ENCODE measurements around the gene CTBP1. TPM values are rescaled to one million over a fixed set of nuclear protein-coding genes. Genes with fewer than 3 reads are reported as not detected.

The CTBP1 gene
- total and polyA plus RNA-seq, 2 donors from 2014 or later: 96.1 to 170 TPM

DNA sequence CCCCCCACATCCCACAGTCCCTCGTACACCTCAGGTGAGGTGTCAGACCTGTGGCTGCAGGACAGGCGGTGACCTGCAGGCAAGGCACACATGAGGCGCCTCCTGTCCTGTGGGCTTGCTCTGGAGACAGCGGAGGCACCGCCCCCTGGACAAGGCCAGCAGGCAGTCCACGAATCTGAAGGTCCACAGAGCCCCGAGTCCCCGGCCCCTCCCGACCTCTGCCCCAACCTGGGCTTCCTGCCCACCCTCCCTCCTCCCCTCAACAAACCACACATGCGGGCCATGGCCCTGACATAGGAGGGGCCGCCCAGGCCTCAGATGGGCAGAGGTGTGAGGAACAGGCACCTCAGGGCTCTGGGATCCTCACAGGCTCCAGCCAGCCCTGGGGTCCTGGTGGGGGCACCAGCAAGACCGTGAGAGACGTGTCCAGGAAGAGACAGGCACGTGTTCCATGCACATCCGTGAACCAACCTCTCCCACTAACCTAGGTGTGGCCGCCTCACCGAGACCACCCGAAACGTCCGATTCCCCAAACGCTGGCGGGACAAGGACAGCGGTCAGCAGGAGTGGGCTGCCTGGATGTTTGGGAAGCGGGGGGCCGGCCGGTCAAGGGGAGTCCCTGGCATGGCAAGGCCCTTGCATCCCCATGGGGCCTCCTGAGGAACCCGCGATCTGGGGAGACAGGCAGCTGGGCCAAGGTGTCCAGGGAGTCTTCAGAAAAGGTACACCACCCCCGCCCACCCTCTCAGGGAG, 25.8 kb downstream of the CTBP1 start:
- TF ChIP-seq, protein P1, sequence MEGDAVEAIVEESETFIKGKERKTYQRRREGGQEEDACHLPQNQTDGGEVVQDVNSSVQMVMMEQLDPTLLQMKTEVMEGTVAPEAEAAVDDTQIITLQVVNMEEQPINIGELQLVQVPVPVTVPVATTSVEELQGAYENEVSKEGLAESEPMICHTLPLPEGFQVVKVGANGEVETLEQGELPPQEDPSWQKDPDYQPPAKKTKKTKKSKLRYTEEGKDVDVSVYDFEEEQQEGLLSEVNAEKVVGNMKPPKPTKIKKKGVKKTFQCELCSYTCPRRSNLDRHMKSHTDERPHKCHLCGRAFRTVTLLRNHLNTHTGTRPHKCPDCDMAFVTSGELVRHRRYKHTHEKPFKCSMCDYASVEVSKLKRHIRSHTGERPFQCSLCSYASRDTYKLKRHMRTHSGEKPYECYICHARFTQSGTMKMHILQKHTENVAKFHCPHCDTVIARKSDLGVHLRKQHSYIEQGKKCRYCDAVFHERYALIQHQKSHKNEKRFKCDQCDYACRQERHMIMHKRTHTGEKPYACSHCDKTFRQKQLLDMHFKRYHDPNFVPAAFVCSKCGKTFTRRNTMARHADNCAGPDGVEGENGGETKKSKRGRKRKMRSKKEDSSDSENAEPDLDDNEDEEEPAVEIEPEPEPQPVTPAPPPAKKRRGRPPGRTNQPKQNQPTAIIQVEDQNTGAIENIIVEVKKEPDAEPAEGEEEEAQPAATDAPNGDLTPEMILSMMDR (IDR thresholded peaks at IDR 0.05; ENCODE audit: borderline replicate concordance, extremely low read depth, insufficient read depth): no peak
- FAIRE-seq (no peak), DNase-seq (no peak)
- H3K9me3 ChIP-seq (ENCODE audit: control insufficient read depth in 2 of 3, insufficient read depth in 1 of 3, low read length in 3 of 3): no peaks in the 10 kb centered on the region
- peaks cover 0 to 8% (median 0%) of the 10 kb centered on the region in 3 donors for H3K4me1 ChIP-seq (ENCODE audit: control insufficient read depth in 2 of 3, insufficient read depth in 2 of 3, low read depth in 1 of 3, low read length in 3 of 3)
- H3K4me3 ChIP-seq (ENCODE audit: low read length in 3 of 3): no peak overlapping the region
- H3K36me3 ChIP-seq (ENCODE audit: control insufficient read depth in 2 of 3, insufficient read depth in 3 of 3, low read length in 3 of 3): peaks cover 19 to 38% (median 23%) of the 10 kb centered on the region in 3 donors
- intact Hi-C loops (cut with DNase I): no loop called here
- H3K27me3 ChIP-seq (ENCODE audit: control insufficient read depth, insufficient read depth, low read length): no peaks in the 10 kb centered on the region
- H3K27ac ChIP-seq (ENCODE audit: low read depth in 2 of 2, low read length in 2 of 2): no peak overlapping the region
- no peak overlapping the region for H3K9ac ChIP-seq (ENCODE audit: low read length in 3 of 3)

DNA sequence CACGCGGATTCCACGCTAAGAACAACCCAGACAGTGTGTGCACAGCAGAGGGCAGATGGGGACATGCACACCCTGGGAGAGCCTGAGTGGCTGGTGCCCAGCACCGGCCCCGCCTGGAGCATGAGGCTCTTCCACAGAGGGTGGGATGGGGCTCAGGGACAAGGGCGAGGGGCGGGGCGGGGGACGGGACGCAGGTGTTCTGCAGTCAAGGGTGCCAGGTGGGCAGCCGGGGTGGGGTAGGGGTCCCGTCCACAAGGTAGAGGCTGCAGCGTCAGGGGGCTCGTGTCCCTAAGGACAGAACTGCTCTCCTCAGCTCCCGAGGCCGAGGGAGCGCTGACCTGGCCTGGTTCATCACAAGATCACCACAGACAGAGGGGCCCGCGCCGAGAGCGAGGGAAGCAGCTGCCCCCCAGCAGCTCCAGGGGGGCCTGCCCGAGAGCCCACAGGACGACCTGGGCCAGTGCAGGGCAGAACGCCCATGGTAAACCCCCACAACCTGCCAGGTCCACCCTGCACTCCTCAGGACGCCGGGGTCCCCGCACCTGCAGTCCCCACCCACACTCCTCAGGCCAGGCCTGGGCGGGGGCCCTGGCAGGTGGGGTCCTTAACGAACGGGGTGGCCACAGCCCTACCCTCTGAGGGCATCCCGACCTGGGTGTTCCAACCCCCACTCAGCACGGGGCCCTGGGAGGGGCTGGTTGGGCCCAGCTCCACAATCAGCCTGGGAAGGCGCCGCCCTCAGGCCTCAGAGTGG, 26.7 kb downstream of the CTBP1 start:
- Histone ChIP-seq H3K27me3 (ENCODE audit: control insufficient read depth, insufficient read depth, low read length) (no peaks in the 10 kb centered on the region), H3K9ac (ENCODE audit: low read length in 3 of 3) (no peak overlapping the region), H3K4me3 (ENCODE audit: low read length in 3 of 3) (no peak overlapping the region), H3K9me3 (ENCODE audit: control insufficient read depth in 2 of 3, insufficient read depth in 1 of 3, low read length in 3 of 3) (no peaks in the 10 kb centered on the region), H3K27ac (ENCODE audit: low read depth in 2 of 2, low read length in 2 of 2) (no peak overlapping the region), H3K4me1 (ENCODE audit: control insufficient read depth in 2 of 3, insufficient read depth in 2 of 3, low read depth in 1 of 3, low read length in 3 of 3) (peaks cover 0 to 11% (median 0%) of the 10 kb centered on the region in 3 donors), H3K36me3 (ENCODE audit: control insufficient read depth in 2 of 3, insufficient read depth in 3 of 3, low read length in 3 of 3) (peaks cover 14 to 33% (median 16%) of the 10 kb centered on the region in 3 donors)
- DNase-seq: no peak
- TF ChIP-seq, protein P1 (IDR thresholded peaks at IDR 0.05; ENCODE audit: borderline replicate concordance, extremely low read depth, insufficient read depth): no peak
- intact Hi-C loops (cut with DNase I): no loop called here
- FAIRE-seq: no peak

DNA sequence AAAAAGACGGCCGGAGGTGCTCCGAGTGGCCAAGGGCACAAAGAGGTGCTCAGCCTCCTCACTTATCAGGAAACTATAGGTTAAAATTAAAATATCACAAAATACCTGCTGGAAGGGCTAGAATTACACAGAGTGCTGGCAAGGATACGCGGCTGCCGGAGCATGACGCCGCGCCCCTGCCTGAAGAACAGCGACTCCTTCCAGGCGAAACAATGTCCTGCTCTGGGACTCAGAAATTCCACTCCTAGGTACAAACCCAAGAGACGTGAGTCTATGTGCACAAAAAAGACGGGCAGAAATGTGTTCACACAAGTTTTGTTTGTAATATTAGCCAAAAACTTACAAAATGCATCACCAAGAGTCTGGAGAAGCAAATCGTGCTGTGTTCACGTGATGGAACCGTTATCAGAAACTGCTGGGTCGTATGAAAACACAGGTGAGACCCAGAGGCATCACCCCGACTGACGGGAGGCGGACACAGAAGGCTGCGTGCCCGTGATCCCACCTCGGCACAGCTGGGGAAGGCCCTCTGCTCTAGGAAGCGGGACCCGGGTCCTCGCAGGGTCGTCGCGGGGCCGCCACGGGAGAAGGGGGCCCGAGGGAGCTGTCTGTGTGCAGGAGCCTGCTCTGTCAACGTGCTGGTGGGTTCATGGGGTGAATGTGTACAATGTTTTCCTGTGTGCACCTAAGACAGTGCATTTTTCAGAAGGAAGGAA, 27.6 kb downstream of the CTBP1 start:
- H3K9me3 ChIP-seq (ENCODE audit: control insufficient read depth in 2 of 3, insufficient read depth in 1 of 3, low read length in 3 of 3): no peaks in the 10 kb centered on the region
- H3K4me1 ChIP-seq (ENCODE audit: control insufficient read depth in 2 of 3, insufficient read depth in 2 of 3, low read depth in 1 of 3, low read length in 3 of 3): peaks cover 0 to 17% (median 0%) of the 10 kb centered on the region in 3 donors
- intact Hi-C loops (cut with DNase I): no loop called here
- no peak overlapping the region for H3K27ac ChIP-seq (ENCODE audit: low read depth in 2 of 2, low read length in 2 of 2)
- TF ChIP-seq, protein P1 (IDR thresholded peaks at IDR 0.05; ENCODE audit: borderline replicate concordance, extremely low read depth, insufficient read depth): no peak
- H3K9ac ChIP-seq (ENCODE audit: low read length in 3 of 3): no peak overlapping the region
- H3K4me3 ChIP-seq (ENCODE audit: low read length in 3 of 3): no peak overlapping the region
- FAIRE-seq: no peak
- H3K36me3 ChIP-seq (ENCODE audit: control insufficient read depth in 2 of 3, insufficient read depth in 3 of 3, low read length in 3 of 3): peaks cover 11 to 24% (median 12%) of the 10 kb centered on the region in 3 donors
- DNase-seq: peak in 3 of 5 donors; percentile 51 to 70 (median 61)
- no peaks in the 10 kb centered on the region for H3K27me3 ChIP-seq (ENCODE audit: control insufficient read depth, insufficient read depth, low read length)
